GM19328 (cell line): ENCODE results near the gene NSD2.
A peak's percentile ranks its signal among the peaks of the same experiment; 100 is the strongest.
"Not testable (repeated sequence)": the region's sequence is repeated elsewhere in the genome, so short reads cannot be mapped to it uniquely, and the experiment has no call there.

Experiments used
- ATAC-seq: cut with Tn5 transposase; IDR thresholded peaks from one replicate; pipeline ENCODE4 v1.9.1; 2021; ENCODE audit warnings: mild to moderate bottlenecking, moderate library complexity; ENCODE audit not compliant: unreplicated experiment

NSD2 gene

GRCh38 chr4:1993718-1994516 lies 122.7 kb downstream of the NSD2 start:
- ATAC-seq = not testable (repeated sequence)

GRCh38 chr4:1994938-1995337 lies 123.7 kb downstream of the NSD2 start:
- no peak for ATAC-seq

GRCh38 chr4:1996866-1997611 lies 125.8 kb downstream of the NSD2 start:
- no peak for ATAC-seq

GRCh38 chr4:1997712-1998111 lies 126.5 kb downstream of the NSD2 start:
- no peak for ATAC-seq

- no peak for ATAC-seq
Observed at GRCh38 chr4:1998296-1998695, 127.1 kb downstream of the NSD2 start.

- ATAC-seq = not testable (repeated sequence)
Observed at GRCh38 chr4:1999308-1999707, 128.1 kb downstream of the NSD2 start.

- ATAC-seq = not testable (repeated sequence)
Observed at GRCh38 chr4:2003361-2003760, 132.2 kb downstream of the NSD2 start.

GRCh38 chr4:2006367-2006766 lies 135.2 kb downstream of the NSD2 start:
- ATAC-seq = no peak

GRCh38 chr4:2006956-2007653 lies 135.9 kb downstream of the NSD2 start:
- no peak for ATAC-seq

GRCh38 chr4:2007804-2008670 lies 136.8 kb downstream of the NSD2 start:
- no peak for ATAC-seq

GRCh38 chr4:2008671-2008920 lies 137.4 kb downstream of the NSD2 start:
- ATAC-seq = no peak

- peak; percentile 79 for ATAC-seq
Observed at GRCh38 chr4:2008921-2009650, 137.9 kb downstream of the NSD2 start, which contains the start of gene NELFA. Gene NELFA (minus strand): TSS chr4:2008974. CDS start chr4:2008959, 15 bp downstream.

GRCh38 chr4:2009651-2010233 lies 138.5 kb downstream of the NSD2 start:
- no peak for ATAC-seq

GRCh38 chr4:2011583-2011982 lies 140.4 kb downstream of the NSD2 start:
- no peak for ATAC-seq

- ATAC-seq = no peak
Observed at GRCh38 chr4:2015008-2015407, 143.8 kb downstream of the NSD2 start.

- ATAC-seq = not testable (repeated sequence)
Observed at GRCh38 chr4:2021358-2022018, 150.3 kb downstream of the NSD2 start.

- no peak for ATAC-seq
Observed at GRCh38 chr4:2024683-2025082, 153.5 kb downstream of the NSD2 start.

- no peak for ATAC-seq
Observed at GRCh38 chr4:2025817-2026216, 154.6 kb downstream of the NSD2 start.

GRCh38 chr4:2027120-2027519 lies 155.9 kb downstream of the NSD2 start:
- not testable (repeated sequence) for ATAC-seq
